T-cell (primary cell): ENCODE measurements around the gene STAMBPL1. TPM values are rescaled to one million over a fixed set of nuclear protein-coding genes. Genes with fewer than 3 reads are reported as not detected.
"Not testable (repeated sequence)": the region's sequence is repeated elsewhere in the genome, so short reads cannot be mapped to it uniquely, and the experiment has no call there.

ENCODE experiments used
- ATAC-seq, 4 experiments: fragments of 200-7000 bp in 3 of 4; fragments of 150-1000 bp in 1 of 4; cut with Tn5 transposase; replicated peaks in 1 of 4; 1 replicate in 3 of 4; 2 replicates in 1 of 4; pipeline ENCODE4 v1.10.0; 2021; ENCODE audit warnings: moderate library complexity in 3 of 4, mild to moderate bottlenecking in 2 of 4, moderate number of reproducible peaks in 1 of 4
- CTCF ChIA-PET, 2 donors: fragments of 300-600 bp; sonication (Branson Sonifier 250); formaldehyde crosslinking; loops; one replicate each; lab custom pipeline; 2022; ENCODE audit warnings: antibody characterized with exemption in 2 of 2; lab: Charles Lee
- POLR2A ChIA-PET, 2 donors: fragments of 300-600 bp; sonication (Branson Sonifier 250); formaldehyde crosslinking; loops; one replicate each; lab custom pipeline; 2022; ENCODE audit warnings: antibody characterized with exemption in 2 of 2; lab: Charles Lee
- DNase-seq, 35 experiments: peaks; one replicate each; pipeline versions ENCODE4 v3.0.0 to v3.0.0-alpha.2; 2013 to 2023
- H3K27ac ChIP-seq: one replicate; pipeline ENCODE4 v1.5.1; 2013; ENCODE audit warnings: low read length
- H3K27me3 ChIP-seq, 2 experiments: replicated peaks in 1 of 2; 1 replicate in 1 of 2; 2 replicates in 1 of 2; pipeline versions ENCODE4 v1.6.1 to v1.7.0; 2013; ENCODE audit warnings: low read length in 1 of 2, mixed read lengths in 1 of 2; ENCODE audit not compliant: control insufficient read depth in 2 of 2, insufficient read depth in 2 of 2; ENCODE audit errors: extremely low read depth in 1 of 2
- H3K36me3 ChIP-seq, 2 donors: 1 replicate in 1 of 2; 2 replicates in 1 of 2; pipeline versions ENCODE4 v1.6.1 to v1.7.0; 2013; ENCODE audit warnings: low read length in 1 of 2; ENCODE audit not compliant: control insufficient read depth in 2 of 2, insufficient read depth in 1 of 2; ENCODE audit errors: extremely low read depth in 1 of 2
- H3K4me1 ChIP-seq, 2 experiments: 1 replicate in 1 of 2; 2 replicates in 1 of 2; pipeline versions ENCODE4 v1.6.1 to v1.7.0; 2013; ENCODE audit warnings: low read length in 2 of 2, mixed read lengths in 1 of 2; ENCODE audit not compliant: insufficient read depth in 2 of 2, control insufficient read depth in 1 of 2; ENCODE audit errors: extremely low read depth in 1 of 2
- H3K4me3 ChIP-seq, 2 donors: 1 replicate in 1 of 2; 2 replicates in 1 of 2; pipeline versions ENCODE4 v1.5.1 to v1.7.0; 2013; ENCODE audit warnings: mild to moderate bottlenecking in 2 of 2, low read length in 1 of 2, moderate library complexity in 1 of 2; ENCODE audit not compliant: control insufficient read depth in 1 of 2; ENCODE audit errors: extremely low read depth in 1 of 2
- H3K9me3 ChIP-seq: 2 replicates; pipeline ENCODE4 v1.7.0; 2013
- H3K27ac Mint-ChIP-seq, 2 donors: one replicate each; pipeline ENCODE4 v1.8.0; 2020 to 2021; ENCODE audit warnings: mild to moderate bottlenecking in 2 of 2, mixed read lengths in 2 of 2
- H3K27me3 Mint-ChIP-seq, 2 donors: one replicate each; pipeline ENCODE4 v1.8.0; 2021 to 2022; ENCODE audit warnings: mixed read lengths in 2 of 2
- H3K36me3 Mint-ChIP-seq: one replicate; pipeline ENCODE4 v1.8.0; 2021; ENCODE audit warnings: mixed read lengths
- H3K4me1 Mint-ChIP-seq, 3 donors: one replicate each; pipeline ENCODE4 v1.8.0; 2020 to 2022; ENCODE audit warnings: mixed read lengths in 3 of 3, mild to moderate bottlenecking in 1 of 3
- H3K4me3 Mint-ChIP-seq, 3 donors: one replicate each; pipeline ENCODE4 v1.8.0; 2020 to 2022; ENCODE audit warnings: mild to moderate bottlenecking in 3 of 3, mixed read lengths in 3 of 3, moderate library complexity in 3 of 3
- H3K9me3 Mint-ChIP-seq, 3 donors: one replicate each; pipeline ENCODE4 v1.8.0; 2020 to 2022; ENCODE audit warnings: mixed read lengths in 3 of 3
- WGBS: methylation state at CpG from one replicate; pipeline ENCODE4 v1.1.5; 2013; ENCODE audit warnings: missing lambda C conversion rate; ENCODE audit not compliant: insufficient coverage; 5-methylcytosine and 5-hydroxymethylcytosine counted together
- total RNA-seq, 35 experiments: library from RNA in 6 of 35; stranded (reverse) in 6 of 35; fragments of 120-200 nt in 1 of 35; gene quantifications; one replicate each; pipeline versions ENCODE4 v1.2.1 to v1.2.4 and lab custom pipeline; 2013 to 2026

STAMBPL1 gene
- total RNA-seq, 5 donors from 2014 or later (not counting 1 experiment from before 2014, with no cell fraction given), result 27.5 to 37.8 (median 34.5) TPM

DNA sequence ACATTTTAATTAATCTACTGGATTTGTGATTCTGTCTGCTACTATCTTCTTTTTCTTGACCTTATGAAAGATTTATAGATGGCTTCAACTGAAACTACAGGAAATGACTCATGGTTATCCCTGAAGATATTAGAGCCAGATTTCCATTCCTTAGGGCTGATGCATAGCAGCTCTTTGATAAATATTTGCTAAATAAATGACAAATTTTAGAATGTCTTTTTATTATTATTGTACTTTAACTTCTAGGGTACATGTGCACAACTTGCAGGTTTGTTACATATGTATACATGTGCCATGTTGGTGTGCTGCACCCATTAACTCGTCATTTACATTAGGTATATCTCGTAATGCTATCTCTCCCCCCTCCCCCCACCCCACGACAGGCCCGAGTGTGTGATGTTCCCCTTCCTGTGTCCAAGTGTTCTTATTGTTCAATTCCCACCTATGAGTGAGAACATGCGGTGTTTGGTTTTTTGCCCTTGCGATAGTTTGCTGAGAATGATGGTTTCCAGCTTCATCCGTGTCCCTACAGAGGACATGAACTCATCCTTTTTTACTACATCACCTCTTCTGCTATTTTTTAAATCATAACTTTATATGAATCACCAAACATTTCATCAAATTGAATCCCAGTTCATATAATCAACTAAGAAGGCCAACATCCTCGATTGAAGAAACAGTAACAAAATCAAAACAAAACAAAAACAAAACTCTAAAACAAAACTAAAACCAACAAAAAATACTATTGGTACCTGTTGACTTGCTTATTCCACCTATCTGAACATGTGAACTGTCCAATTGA, 2.8 kb downstream of the STAMBPL1 start:
- ATAC-seq, POLR2A ChIA-PET, H3K27me3 Mint-ChIP-seq, H3K9me3 Mint-ChIP-seq, H3K27me3 ChIP-seq, H3K9me3 ChIP-seq, H3K4me3 ChIP-seq, H3K36me3 Mint-ChIP-seq, DNase-seq, H3K36me3 ChIP-seq: not testable (repeated sequence)
- Mint-ChIP-seq H3K4me1 (peaks cover 74 to 88% (median 80%) of the 10 kb centered on the region in 3 donors), H3K27ac (peak overlapping the region; percentile 70 to 94), H3K4me3 (peak overlapping the region; percentile 97 to 98 (median 97))
- no CpG with 5 or more reads among the region's 8 CpGs for WGBS
- Histone ChIP-seq H3K27ac (peak overlapping the region; percentile 50), H3K4me1 (peaks cover 26 to 52% of the 10 kb centered on the region in 2 experiments)
- CTCF ChIA-PET, result interaction anchor here in 1 of 2 donors (1.3 to 2.8 kb wide), 2 partner anchors 47 to 50 kb away, joined by 3 to 13 read pairs; no protein-coding TSS in a partner anchor

DNA sequence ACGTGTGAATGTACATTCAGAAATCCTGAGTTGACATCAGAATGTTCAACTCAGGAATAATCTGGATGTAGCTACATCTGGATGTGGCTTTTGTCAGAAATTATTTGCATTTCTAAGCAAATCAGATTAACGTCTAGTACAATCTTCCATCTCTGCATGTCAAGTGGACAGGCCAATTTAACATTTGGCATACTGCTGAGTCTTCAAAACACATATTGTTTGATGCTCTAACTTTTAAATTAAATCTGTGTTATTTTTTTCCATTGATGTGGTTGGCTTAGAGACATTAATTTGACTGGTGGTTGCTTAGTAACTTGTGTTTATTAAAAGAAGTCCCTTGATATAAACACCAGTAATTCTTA, 3.4 kb downstream of the STAMBPL1 start:
- ATAC-seq, result no peak
- peak overlapping the region in 2 of 3 donors; percentile 50 to 97 for H3K4me3 Mint-ChIP-seq
- POLR2A ChIA-PET, result interaction anchor here (0.9 to 1.1 kb wide), 3 partner anchors 10 to 1065 kb away, joined by 3 to 4 read pairs (median 3); no protein-coding TSS in a partner anchor
- peak in 1 of 35 experiments; percentile 35 for DNase-seq
- no peaks in the 10 kb centered on the region for H3K27me3 Mint-ChIP-seq
- H3K27ac ChIP-seq, result peak overlapping the region; percentile 50
- no CpG with 5 or more reads among the region's 2 CpGs for WGBS
- H3K27ac Mint-ChIP-seq, result peak overlapping the region; percentile 39 to 70
- H3K9me3 Mint-ChIP-seq, result no peaks in the 10 kb centered on the region
- no peaks in the 10 kb centered on the region for H3K27me3 ChIP-seq
- peaks cover 74 to 88% (median 81%) of the 10 kb centered on the region in 3 donors for H3K4me1 Mint-ChIP-seq
- CTCF ChIA-PET, result interaction anchor here in 1 of 2 donors (0.7 to 2.8 kb wide), 3 partner anchors 47 to 367 kb away, joined by 3 to 13 read pairs (median 3); no protein-coding TSS in a partner anchor
- no peak overlapping the region for H3K4me3 ChIP-seq
- H3K4me1 ChIP-seq, result peaks cover 29 to 53% of the 10 kb centered on the region in 2 experiments
- no peaks in the 10 kb centered on the region for H3K9me3 ChIP-seq
- H3K36me3 ChIP-seq, result no peaks in the 10 kb centered on the region
- peaks cover 6% of the 10 kb centered on the region for H3K36me3 Mint-ChIP-seq

DNA sequence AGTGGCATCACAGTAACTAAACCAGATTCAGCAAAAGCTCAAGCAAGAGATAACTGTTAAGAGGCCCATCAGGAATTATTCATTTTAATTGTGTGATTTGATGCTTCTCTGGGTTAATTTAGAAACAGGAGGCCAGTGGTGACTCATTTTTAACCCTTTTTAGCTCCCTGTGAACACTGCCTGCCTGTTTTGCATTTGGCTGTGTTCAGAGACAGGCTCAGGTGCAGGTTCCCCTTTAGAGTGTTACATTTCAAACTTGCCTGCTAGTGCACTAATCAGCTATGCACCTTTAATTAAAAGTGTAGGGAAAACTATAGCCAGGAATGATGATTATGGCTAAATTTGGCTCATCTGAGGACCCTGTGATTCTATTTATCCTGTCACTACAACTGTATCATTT, 6.5 kb downstream of the STAMBPL1 start:
- no peak overlapping the region for H3K4me3 ChIP-seq
- Mint-ChIP-seq H3K9me3 (no peaks in the 10 kb centered on the region), H3K27me3 (no peaks in the 10 kb centered on the region), H3K36me3 (peaks cover 6% of the 10 kb centered on the region), H3K4me1 (peaks cover 83 to 95% (median 87%) of the 10 kb centered on the region in 3 donors), H3K27ac (no peak overlapping the region), H3K4me3 (no peak overlapping the region)
- DNase-seq, result no peak
- no peak overlapping the region for H3K27ac ChIP-seq
- ChIA-PET CTCF (interaction anchor here (0.7 to 2.0 kb wide), 5 partner anchors 13 to 329 kb away, joined by 3 to 4 read pairs (median 3); no protein-coding TSS in a partner anchor), POLR2A (interaction anchor here in 1 of 2 donors (0.6 kb wide), 1 partner anchor 49 kb away, joined by 4 read pairs; no protein-coding TSS in a partner anchor)
- peaks cover 15 to 40% of the 10 kb centered on the region in 2 experiments for H3K4me1 ChIP-seq
- ATAC-seq, result no peak
- H3K9me3 ChIP-seq, result no peaks in the 10 kb centered on the region
- no peaks in the 10 kb centered on the region for H3K27me3 ChIP-seq
- no peaks in the 10 kb centered on the region for H3K36me3 ChIP-seq

DNA sequence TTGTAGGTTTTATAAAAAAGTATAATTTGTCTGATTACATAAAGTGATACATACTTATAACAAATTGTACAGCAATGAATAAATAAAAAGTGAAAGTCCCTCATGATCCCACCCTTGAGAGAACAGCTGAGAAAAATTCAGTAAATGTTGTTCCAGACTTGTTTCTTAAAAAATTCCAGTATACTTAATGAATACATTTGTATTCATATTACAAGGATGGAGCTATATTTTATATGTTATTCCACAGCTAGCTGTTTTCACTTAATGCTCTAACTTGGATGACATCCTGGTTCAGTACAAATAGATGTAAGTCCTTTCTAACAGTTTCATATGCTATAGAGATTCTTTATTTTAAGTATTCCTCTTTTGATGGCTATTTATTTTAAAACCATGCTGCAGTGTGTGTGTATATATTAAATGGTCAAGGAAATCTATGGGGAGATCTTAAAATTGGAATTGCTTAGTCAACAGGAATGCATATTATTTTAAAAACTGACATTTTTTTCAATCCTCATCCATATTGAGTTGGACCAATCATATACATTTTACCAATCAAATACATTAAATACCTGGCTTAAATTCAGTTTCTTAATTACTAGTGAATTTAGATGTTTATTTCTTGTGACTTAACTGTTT, 8.9 kb downstream of the STAMBPL1 start:
- Histone ChIP-seq H3K4me1 (peaks cover 18 to 24% of the 10 kb centered on the region in 2 experiments), H3K36me3 (no peaks in the 10 kb centered on the region), H3K4me3 (no peak overlapping the region), H3K27me3 (no peaks in the 10 kb centered on the region), H3K27ac (no peak overlapping the region), H3K9me3 (no peaks in the 10 kb centered on the region)
- Mint-ChIP-seq H3K27me3 (no peaks in the 10 kb centered on the region), H3K4me3 (no peak overlapping the region), H3K4me1 (peaks cover 77 to 85% (median 78%) of the 10 kb centered on the region in 3 donors), H3K36me3 (no peaks in the 10 kb centered on the region), H3K27ac (no peak overlapping the region), H3K9me3 (no peaks in the 10 kb centered on the region)
- POLR2A ChIA-PET, result no interaction called here
- CTCF ChIA-PET, result interaction anchor here (0.6 to 1.5 kb wide), 4 partner anchors 12 to 281 kb away, joined by 3 to 8 read pairs (median 4); no protein-coding TSS in a partner anchor
- DNase-seq, result no peak
- ATAC-seq, result no peak

DNA sequence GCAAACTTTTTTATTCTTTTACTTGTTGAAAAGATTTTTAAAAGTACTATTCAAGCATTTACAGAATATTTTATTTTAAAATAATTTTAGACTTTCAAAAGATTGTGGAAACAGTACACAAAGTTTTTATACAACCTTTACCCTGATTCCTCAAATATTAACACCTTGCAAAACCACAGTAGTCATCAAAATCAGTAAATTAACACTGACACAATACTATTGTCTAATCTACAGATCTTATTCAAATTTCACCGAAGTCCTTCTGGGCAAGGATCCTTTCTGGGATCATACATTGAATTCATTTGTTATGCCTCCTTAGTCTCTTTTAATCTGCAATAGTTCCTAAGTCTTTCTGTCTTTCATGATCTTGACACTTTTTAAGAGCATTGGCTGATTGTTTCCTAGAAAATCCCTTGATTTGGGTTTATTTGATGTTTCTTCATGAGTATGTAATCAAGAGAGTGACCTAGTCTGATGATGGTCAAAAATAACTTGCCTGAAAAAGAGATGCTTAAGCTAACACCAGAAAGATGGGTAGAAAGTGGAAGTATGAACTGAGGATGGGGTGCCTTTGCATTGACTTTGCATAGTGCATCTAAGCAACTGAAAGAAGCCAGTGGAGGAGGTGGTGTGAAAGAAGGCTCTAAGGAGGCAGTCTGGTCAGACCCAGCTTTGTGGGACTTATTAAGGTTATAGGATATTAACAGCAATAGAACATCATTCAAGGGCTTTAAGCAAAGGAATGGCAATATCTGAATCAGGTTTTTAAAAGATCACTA, 9.7 kb downstream of the STAMBPL1 start:
- H3K9me3 Mint-ChIP-seq, result no peaks in the 10 kb centered on the region
- no peak for ATAC-seq
- ChIA-PET POLR2A (no interaction called here), CTCF (interaction anchor here in 1 of 2 donors (1.5 kb wide), 1 partner anchor 54 kb away, joined by 5 read pairs; no protein-coding TSS in a partner anchor)
- Histone ChIP-seq H3K4me3 (no peak overlapping the region), H3K4me1 (peaks cover 18 to 22% of the 10 kb centered on the region in 2 experiments), H3K9me3 (no peaks in the 10 kb centered on the region), H3K27me3 (no peaks in the 10 kb centered on the region), H3K36me3 (no peaks in the 10 kb centered on the region), H3K27ac (no peak overlapping the region)
- no peak for DNase-seq
- no peaks in the 10 kb centered on the region for H3K36me3 Mint-ChIP-seq
- peak overlapping the region in 1 of 3 donors; percentile 21 for H3K4me3 Mint-ChIP-seq
- no peak overlapping the region for H3K27ac Mint-ChIP-seq
- H3K27me3 Mint-ChIP-seq, result no peaks in the 10 kb centered on the region
- peaks cover 72 to 83% (median 75%) of the 10 kb centered on the region in 3 donors for H3K4me1 Mint-ChIP-seq
- WGBS, result 86% methylated on average over 1 of the region's 1 CpG
